CD14-positive monocyte (primary cell): ENCODE results near the gene RIPOR1. TPM values are rescaled to one million over a fixed set of nuclear protein-coding genes. Genes with fewer than 3 reads are reported as not detected.

Source experiments
- DNase-seq, 3 donors: peaks; one replicate each; pipeline ENCODE4 v3.0.0-alpha.2; 2011 to 2022
- H2AFZ ChIP-seq: 2 replicates; pipeline ENCODE4 v1.6.0; 2012; ENCODE audit warnings: mild to moderate bottlenecking, low read depth, low read length, inconsistent platforms; ENCODE audit not compliant: insufficient read depth, poor library complexity, severe bottlenecking
- H3K27ac ChIP-seq, 2 donors: 1 replicate in 1 of 2; 2 replicates in 1 of 2; pipeline ENCODE4 v1.5.1; 2012 to 2013; ENCODE audit warnings: low read length in 2 of 2, control low read depth in 1 of 2, inconsistent platforms in 1 of 2, low read depth in 1 of 2, mild to moderate bottlenecking in 1 of 2
- H3K27me3 ChIP-seq, 2 donors: one replicate each; pipeline versions ENCODE4 v1.6.0 to v1.6.1; 2011 to 2013; ENCODE audit warnings: low read length in 2 of 2; ENCODE audit not compliant: control insufficient read depth in 2 of 2, insufficient read depth in 2 of 2
- H3K36me3 ChIP-seq, 2 donors: replicated peaks in 1 of 2; 1 replicate in 1 of 2; 2 replicates in 1 of 2; pipeline versions ENCODE4 v1.5.1 to v1.6.1; 2012 to 2013; ENCODE audit warnings: low read length in 2 of 2, control low read depth in 1 of 2, inconsistent platforms in 1 of 2, mild to moderate bottlenecking in 1 of 2; ENCODE audit not compliant: insufficient read depth in 2 of 2, control insufficient read depth in 1 of 2
- H3K4me1 ChIP-seq, 2 donors: 1 replicate in 1 of 2; 2 replicates in 1 of 2; pipeline versions ENCODE4 v1.5.1 to v1.6.1; 2012 to 2013; ENCODE audit warnings: low read length in 2 of 2, control low read depth in 1 of 2, inconsistent platforms in 1 of 2, mild to moderate bottlenecking in 1 of 2, moderate library complexity in 1 of 2; ENCODE audit not compliant: insufficient read depth in 2 of 2, control insufficient read depth in 1 of 2
- H3K4me2 ChIP-seq: replicated peaks from 2 replicates; pipeline ENCODE3; 2012; ENCODE audit warnings: low read length, moderate library complexity, mild to moderate bottlenecking; ENCODE audit not compliant: poor library complexity, severe bottlenecking; ENCODE audit errors: extremely low read depth
- H3K4me3 ChIP-seq, 3 experiments: fragments of 200-600 bp in 1 of 3; sonication (generic) in 1 of 3; replicated peaks in 1 of 3; 1 replicate in 2 of 3; 2 replicates in 1 of 3; pipeline ENCODE4 v1.5.1; 2011 to 2013; ENCODE audit warnings: low read length in 3 of 3, mild to moderate bottlenecking in 3 of 3, control low read depth in 2 of 3, low read depth in 2 of 3, inconsistent platforms in 1 of 3, moderate library complexity in 1 of 3
- H3K79me2 ChIP-seq: 2 replicates; pipeline ENCODE4 v1.6.0; 2012; ENCODE audit warnings: mild to moderate bottlenecking, control low read depth, inconsistent platforms, low read length, moderate library complexity; ENCODE audit not compliant: insufficient read depth
- H3K9ac ChIP-seq: 2 replicates; pipeline ENCODE4 v1.6.0; 2017; ENCODE audit warnings: low read length, mild to moderate bottlenecking; ENCODE audit not compliant: insufficient read depth, poor library complexity, severe bottlenecking
- H3K9me3 ChIP-seq, 2 donors: replicated peaks in 1 of 2; 1 replicate in 1 of 2; 2 replicates in 1 of 2; pipeline versions ENCODE4 v1.5.1 to v1.6.1; 2012 to 2013; ENCODE audit warnings: low read length in 2 of 2, control low read depth in 1 of 2; ENCODE audit not compliant: control insufficient read depth in 1 of 2, insufficient read depth in 1 of 2
- H4K20me1 ChIP-seq: 2 replicates; pipeline ENCODE4 v1.6.0; 2012; ENCODE audit warnings: mild to moderate bottlenecking, low read length, control low read depth, moderate library complexity; ENCODE audit not compliant: insufficient read depth
- H3K27ac Mint-ChIP-seq, 7 donors: one replicate each; pipeline ENCODE4 v1.8.0; 2020; ENCODE audit warnings: mild to moderate bottlenecking in 7 of 7, mixed read lengths in 7 of 7, moderate library complexity in 6 of 7, inconsistent platforms in 2 of 7
- H3K27me3 Mint-ChIP-seq, 3 donors: one replicate each; pipeline ENCODE4 v1.8.0; 2021 to 2022; ENCODE audit warnings: low read depth in 3 of 3, mild to moderate bottlenecking in 3 of 3, mixed read lengths in 3 of 3, moderate library complexity in 3 of 3, inconsistent platforms in 1 of 3
- H3K36me3 Mint-ChIP-seq, 2 donors: one replicate each; pipeline ENCODE4 v1.8.0; 2020; ENCODE audit warnings: mixed read lengths in 2 of 2, inconsistent platforms in 1 of 2, mild to moderate bottlenecking in 1 of 2
- H3K4me1 Mint-ChIP-seq: one replicate; pipeline ENCODE4 v1.8.0; 2020; ENCODE audit warnings: mild to moderate bottlenecking, mixed read lengths
- H3K4me3 Mint-ChIP-seq, 2 donors: one replicate each; pipeline ENCODE4 v1.8.0; 2020; ENCODE audit warnings: mild to moderate bottlenecking in 2 of 2, mixed read lengths in 2 of 2, moderate library complexity in 1 of 2
- H3K9me3 Mint-ChIP-seq, 7 donors: one replicate each; pipeline ENCODE4 v1.8.0; 2020 to 2022; ENCODE audit warnings: mixed read lengths in 7 of 7, mild to moderate bottlenecking in 6 of 7, moderate library complexity in 6 of 7, inconsistent platforms in 2 of 7
- CTCF ChIP-seq: fragments of 200-600 bp; IDR thresholded peaks from one replicate; pipeline ENCODE4 v1.8.0; 2022; ENCODE audit warnings: antibody characterized with exemption, mild to moderate bottlenecking
- WGBS: methylation state at CpG from one replicate; pipeline ENCODE4 v1.1.5; 2013; ENCODE audit warnings: missing lambda C conversion rate; ENCODE audit not compliant: insufficient coverage; 5-methylcytosine and 5-hydroxymethylcytosine counted together
- intact Hi-C, 2 donors: fragments of 100-400 bp; cut with micrococcal nuclease; formaldehyde crosslinking; loops; one replicate each; pipeline versions ENCODE4 v1.15.0 to v1.15.1; 2023
- polyA plus RNA-seq, 3 donors: library from polyadenylated mRNA; depleted of rRNA in 1 of 3; unstranded in 2 of 3; stranded (reverse) in 1 of 3; fragments of 300-500 nt in 2 of 3; fragments of >200 nt in 1 of 3; fragmentation: Illumina TruSeq in 2 of 3; gene quantifications; 1 replicate in 2 of 3; 2 replicates in 1 of 3; pipeline ENCODE4 v1.2.3, GENCODE V29; 2012 to 2021

Gene RIPOR1
- polyA plus RNA-seq, 3 donors = 8.6 to 115 (median 17.5) TPM

GRCh38 chr16:67549240-67549639 is 20.6 kb downstream of the RIPOR1 start:
- Mint-ChIP-seq H3K27ac (peak overlapping the region in 2 of 7 donors; percentile 42 to 65), H3K4me1 (peaks cover 44% of the 10 kb centered on the region), H3K36me3 (peaks cover 41 to 51% of the 10 kb centered on the region in 2 donors), H3K27me3 (peaks cover 0 to 3% (median 0%) of the 10 kb centered on the region in 3 donors), H3K9me3 (no peaks in the 10 kb centered on the region), H3K4me3 (no peak overlapping the region)
- peaks cover 26 to 51% of the 10 kb centered on the region in 2 donors for H3K36me3 ChIP-seq
- 75% methylated on average over 2 of the region's 4 CpGs for WGBS
- peaks cover 38 to 46% of the 10 kb centered on the region in 2 donors for H3K4me1 ChIP-seq
- H3K27ac ChIP-seq = no peak overlapping the region
- no peak for DNase-seq
- peaks cover 46% of the 10 kb centered on the region for H4K20me1 ChIP-seq
- no peaks in the 10 kb centered on the region for H3K27me3 ChIP-seq
- no peaks in the 10 kb centered on the region for H3K9me3 ChIP-seq
- H3K9ac ChIP-seq = no peak overlapping the region
- H3K79me2 ChIP-seq = peaks cover 20% of the 10 kb centered on the region
- H2AFZ ChIP-seq = no peak overlapping the region
- no peak for TF ChIP-seq CTCF
- intact Hi-C loops = loop anchor here in 1 of 2 donors (5.0 kb wide), 2 partner anchors 93 to 108 kb away; no protein-coding TSS in a partner anchor
- no peak overlapping the region for H3K4me3 ChIP-seq
- H3K4me2 ChIP-seq = no peak overlapping the region

DNA sequence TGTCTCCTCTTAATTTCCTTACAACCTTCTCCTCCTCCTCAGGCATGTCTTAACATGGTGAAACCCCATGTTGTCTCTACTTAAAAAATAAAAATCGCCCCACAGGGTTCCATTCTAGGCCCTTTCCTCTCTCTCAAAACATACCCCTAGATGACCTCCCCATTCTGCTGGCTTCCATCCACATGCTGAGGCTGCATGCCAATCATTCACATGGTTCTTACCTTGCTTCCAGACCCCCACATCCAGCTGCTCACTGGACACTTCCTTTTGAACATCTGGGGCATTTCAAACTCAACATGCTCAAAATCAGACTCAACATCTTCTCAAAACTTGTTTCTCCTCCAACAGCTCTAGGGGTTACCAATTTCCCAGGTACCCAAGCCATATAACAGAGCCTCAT is 21.3 kb downstream of the RIPOR1 start:
- TF ChIP-seq CTCF = no peak
- Histone ChIP-seq H3K36me3 (peaks cover 19 to 44% of the 10 kb centered on the region in 2 donors), H3K4me3 (no peak overlapping the region), H3K27me3 (no peaks in the 10 kb centered on the region), H3K9me3 (no peaks in the 10 kb centered on the region), H4K20me1 (peaks cover 39% of the 10 kb centered on the region), H3K27ac (no peak overlapping the region), H2AFZ (no peak overlapping the region), H3K9ac (no peak overlapping the region), H3K79me2 (peaks cover 23% of the 10 kb centered on the region), H3K4me1 (peaks cover 39 to 46% of the 10 kb centered on the region in 2 donors), H3K4me2 (no peak overlapping the region)
- no peaks in the 10 kb centered on the region for H3K9me3 Mint-ChIP-seq
- intact Hi-C loops = loop anchor here in 1 of 2 donors (5.0 kb wide), 2 partner anchors 92 to 107 kb away; no protein-coding TSS in a partner anchor
- 100% methylated on average over 1 of the region's 1 CpG for WGBS
- DNase-seq = no peak
- H3K4me1 Mint-ChIP-seq = peaks cover 47% of the 10 kb centered on the region
- peak overlapping the region in 4 of 7 donors; percentile 4 to 60 (median 40) for H3K27ac Mint-ChIP-seq
- peaks cover 35 to 44% of the 10 kb centered on the region in 2 donors for H3K36me3 Mint-ChIP-seq
- H3K27me3 Mint-ChIP-seq = peaks cover 0 to 3% (median 0%) of the 10 kb centered on the region in 3 donors
- no peak overlapping the region for H3K4me3 Mint-ChIP-seq
